ENCODE data around the gene SCN2A. TPM values are rescaled to one million over a fixed set of nuclear protein-coding genes. Genes with fewer than 3 reads are reported as not detected.

The SCN2A gene
- total and polyA plus RNA-seq, 10 of the 15 experiments (the other 5 are each of a cell fraction or from before 2014, with no cell fraction given) = 0.01 TPM; not detected in 8

DNA sequence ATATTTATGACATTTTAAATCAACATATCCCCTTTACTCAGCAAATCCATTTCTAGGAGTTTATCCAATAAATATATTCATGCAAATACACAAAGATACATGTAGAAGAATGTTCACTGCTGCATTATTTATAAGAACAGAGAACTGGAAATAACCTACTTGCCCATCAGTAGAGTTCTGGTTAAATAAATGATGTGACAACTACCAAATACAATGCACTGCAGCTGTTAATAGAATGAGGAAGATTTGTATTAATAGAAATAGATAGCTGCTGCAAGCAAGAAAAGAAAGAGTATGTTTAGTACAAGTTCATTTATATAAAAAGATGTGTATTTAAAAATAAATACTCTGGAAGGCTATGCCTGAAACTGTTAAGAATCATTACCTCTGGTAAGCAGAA lies 181.0 kb downstream of the SCN2A start:
- no peak for TF ChIP-seq RFX5 (IDR thresholded peaks at IDR 0.05; ENCODE audit: low read depth, low read length)
- TF ChIP-seq, protein P1, sequence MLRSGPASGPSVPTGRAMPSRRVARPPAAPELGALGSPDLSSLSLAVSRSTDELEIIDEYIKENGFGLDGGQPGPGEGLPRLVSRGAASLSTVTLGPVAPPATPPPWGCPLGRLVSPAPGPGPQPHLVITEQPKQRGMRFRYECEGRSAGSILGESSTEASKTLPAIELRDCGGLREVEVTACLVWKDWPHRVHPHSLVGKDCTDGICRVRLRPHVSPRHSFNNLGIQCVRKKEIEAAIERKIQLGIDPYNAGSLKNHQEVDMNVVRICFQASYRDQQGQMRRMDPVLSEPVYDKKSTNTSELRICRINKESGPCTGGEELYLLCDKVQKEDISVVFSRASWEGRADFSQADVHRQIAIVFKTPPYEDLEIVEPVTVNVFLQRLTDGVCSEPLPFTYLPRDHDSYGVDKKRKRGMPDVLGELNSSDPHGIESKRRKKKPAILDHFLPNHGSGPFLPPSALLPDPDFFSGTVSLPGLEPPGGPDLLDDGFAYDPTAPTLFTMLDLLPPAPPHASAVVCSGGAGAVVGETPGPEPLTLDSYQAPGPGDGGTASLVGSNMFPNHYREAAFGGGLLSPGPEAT (IDR thresholded peaks at IDR 0.05; ENCODE audit: low read depth) = no peak
- no peak for TF ChIP-seq IRF4 (IDR thresholded peaks at IDR 0.05; ENCODE audit: low read depth, low read length)
- no peak for TF ChIP-seq ASH2L (IDR thresholded peaks at IDR 0.05; ENCODE audit: borderline replicate concordance, low read depth)
- TF ChIP-seq TCF7 (IDR thresholded peaks at IDR 0.05; ENCODE audit: borderline replicate concordance) = no peak
- no peak for TF ChIP-seq ZNF274 (IDR thresholded peaks at IDR 0.05; ENCODE audit: insufficient read depth, insufficient read length)
- TF ChIP-seq TARDBP (IDR thresholded peaks at IDR 0.05; ENCODE audit: borderline replicate concordance) = no peak
- TF ChIP-seq POLR2A (IDR thresholded peaks at IDR 0.05; ENCODE audit: low read depth, low read length) = no peak
- TF ChIP-seq NFYB (IDR thresholded peaks at IDR 0.05; ENCODE audit: insufficient read depth, low read depth, low read length) = no peak
- TF ChIP-seq, protein P2, sequence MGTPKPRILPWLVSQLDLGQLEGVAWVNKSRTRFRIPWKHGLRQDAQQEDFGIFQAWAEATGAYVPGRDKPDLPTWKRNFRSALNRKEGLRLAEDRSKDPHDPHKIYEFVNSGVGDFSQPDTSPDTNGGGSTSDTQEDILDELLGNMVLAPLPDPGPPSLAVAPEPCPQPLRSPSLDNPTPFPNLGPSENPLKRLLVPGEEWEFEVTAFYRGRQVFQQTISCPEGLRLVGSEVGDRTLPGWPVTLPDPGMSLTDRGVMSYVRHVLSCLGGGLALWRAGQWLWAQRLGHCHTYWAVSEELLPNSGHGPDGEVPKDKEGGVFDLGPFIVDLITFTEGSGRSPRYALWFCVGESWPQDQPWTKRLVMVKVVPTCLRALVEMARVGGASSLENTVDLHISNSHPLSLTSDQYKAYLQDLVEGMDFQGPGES (IDR thresholded peaks at IDR 0.05) = no peak
- no peak for TF ChIP-seq ZNF384 (IDR thresholded peaks at IDR 0.05; ENCODE audit: borderline replicate concordance, low read depth, low read length)
- no peak for TF ChIP-seq STAT1 (conservative IDR thresholded peaks at IDR 0.05)
- TF ChIP-seq, protein P3, sequence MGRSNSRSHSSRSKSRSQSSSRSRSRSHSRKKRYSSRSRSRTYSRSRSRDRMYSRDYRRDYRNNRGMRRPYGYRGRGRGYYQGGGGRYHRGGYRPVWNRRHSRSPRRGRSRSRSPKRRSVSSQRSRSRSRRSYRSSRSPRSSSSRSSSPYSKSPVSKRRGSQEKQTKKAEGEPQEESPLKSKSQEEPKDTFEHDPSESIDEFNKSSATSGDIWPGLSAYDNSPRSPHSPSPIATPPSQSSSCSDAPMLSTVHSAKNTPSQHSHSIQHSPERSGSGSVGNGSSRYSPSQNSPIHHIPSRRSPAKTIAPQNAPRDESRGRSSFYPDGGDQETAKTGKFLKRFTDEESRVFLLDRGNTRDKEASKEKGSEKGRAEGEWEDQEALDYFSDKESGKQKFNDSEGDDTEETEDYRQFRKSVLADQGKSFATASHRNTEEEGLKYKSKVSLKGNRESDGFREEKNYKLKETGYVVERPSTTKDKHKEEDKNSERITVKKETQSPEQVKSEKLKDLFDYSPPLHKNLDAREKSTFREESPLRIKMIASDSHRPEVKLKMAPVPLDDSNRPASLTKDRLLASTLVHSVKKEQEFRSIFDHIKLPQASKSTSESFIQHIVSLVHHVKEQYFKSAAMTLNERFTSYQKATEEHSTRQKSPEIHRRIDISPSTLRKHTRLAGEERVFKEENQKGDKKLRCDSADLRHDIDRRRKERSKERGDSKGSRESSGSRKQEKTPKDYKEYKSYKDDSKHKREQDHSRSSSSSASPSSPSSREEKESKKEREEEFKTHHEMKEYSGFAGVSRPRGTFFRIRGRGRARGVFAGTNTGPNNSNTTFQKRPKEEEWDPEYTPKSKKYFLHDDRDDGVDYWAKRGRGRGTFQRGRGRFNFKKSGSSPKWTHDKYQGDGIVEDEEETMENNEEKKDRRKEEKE (IDR thresholded peaks at IDR 0.05) = no peak
- TF ChIP-seq, protein P4, sequence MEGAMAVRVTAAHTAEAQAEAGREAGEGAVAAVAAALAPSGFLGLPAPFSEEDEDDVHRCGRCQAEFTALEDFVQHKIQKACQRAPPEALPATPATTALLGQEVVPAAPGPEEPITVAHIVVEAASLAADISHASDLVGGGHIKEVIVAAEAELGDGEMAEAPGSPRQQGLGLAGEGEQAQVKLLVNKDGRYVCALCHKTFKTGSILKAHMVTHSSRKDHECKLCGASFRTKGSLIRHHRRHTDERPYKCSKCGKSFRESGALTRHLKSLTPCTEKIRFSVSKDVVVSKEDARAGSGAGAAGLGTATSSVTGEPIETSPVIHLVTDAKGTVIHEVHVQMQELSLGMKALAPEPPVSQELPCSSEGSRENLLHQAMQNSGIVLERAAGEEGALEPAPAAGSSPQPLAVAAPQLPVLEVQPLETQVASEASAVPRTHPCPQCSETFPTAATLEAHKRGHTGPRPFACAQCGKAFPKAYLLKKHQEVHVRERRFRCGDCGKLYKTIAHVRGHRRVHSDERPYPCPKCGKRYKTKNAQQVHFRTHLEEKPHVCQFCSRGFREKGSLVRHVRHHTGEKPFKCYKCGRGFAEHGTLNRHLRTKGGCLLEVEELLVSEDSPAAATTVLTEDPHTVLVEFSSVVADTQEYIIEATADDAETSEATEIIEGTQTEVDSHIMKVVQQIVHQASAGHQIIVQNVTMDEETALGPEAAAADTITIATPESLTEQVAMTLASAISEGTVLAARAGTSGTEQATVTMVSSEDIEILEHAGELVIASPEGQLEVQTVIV (IDR thresholded peaks at IDR 0.05; ENCODE audit: borderline replicate concordance, partially characterized antibody) = no peak
- FAIRE-seq (no peak), DNase-seq (ENCODE audit: low read depth, low spot score) (no peak), ATAC-seq (no peak)
- Histone ChIP-seq H3K27ac (ENCODE audit: control insufficient read depth, insufficient read depth) (no peak overlapping the region), H3K4me1 (ENCODE audit: control insufficient read depth, insufficient read depth, low read length) (no peaks in the 10 kb centered on the region), H4K20me1 (ENCODE audit: control insufficient read depth, insufficient read depth) (no peaks in the 10 kb centered on the region), H3K9me3 (replicated peaks; ENCODE audit: control insufficient read depth, insufficient read depth, low read length) (no peaks in the 10 kb centered on the region), H3K79me2 (ENCODE audit: control insufficient read depth, insufficient read depth, low read length) (no peaks in the 10 kb centered on the region), H2AFZ (ENCODE audit: control insufficient read depth, low read depth, low read length) (no peak overlapping the region), H3K4me3 (no peak overlapping the region), H3K4me2 (ENCODE audit: control insufficient read depth, insufficient read depth) (no peak overlapping the region), H3K36me3 (ENCODE audit: control insufficient read depth in 2 of 2, insufficient read depth in 2 of 2, low read length in 1 of 2) (no peaks in the 10 kb centered on the region), H3K9ac (ENCODE audit: control insufficient read depth, insufficient read depth, low read length) (no peak overlapping the region), H3K27me3 (replicated peaks in 1 of 2; ENCODE audit: control insufficient read depth in 2 of 2, insufficient read depth in 2 of 2, low read length in 1 of 2) (no peaks in the 10 kb centered on the region)
- POLR2A ChIA-PET = no interaction called here
- SMC1A ChIA-PET (ENCODE audit: uncharacterized antibody, unreplicated experiment) = interaction anchor here (0.9 to 2.1 kb wide), 2 partner anchors 12 to 14 kb away, joined by 3 to 4 read pairs; no protein-coding TSS in a partner anchor
- intact Hi-C loops (cut with micrococcal nuclease; ENCODE audit: unreplicated experiment) = no loop called here
- in situ Hi-C loops (cut with MboI) = no loop called here
- RAD21 ChIA-PET (ENCODE audit: unreplicated experiment) = no interaction called here
- CTCF ChIA-PET = interaction anchor here (0.6 to 1.5 kb wide), 3 partner anchors 12 to 117 kb away, joined by 3 to 6 read pairs (median 4); no protein-coding TSS in a partner anchor
- no TSS peak for BruUV-seq (replicated peaks)
